ENCODE results near the gene IL1RN. TPM values are rescaled to one million over a fixed set of nuclear protein-coding genes. Genes with fewer than 3 reads are reported as not detected.

The IL1RN gene
- total RNA-seq, 1 experiment from 2014 or later, result 0.86 TPM

Other genes with a start within 250 kb of the IL1RN start
- gene IL37, start 216.4 kb upstream of the IL1RN start, total RNA-seq (2014; rRNA removed; shearing (Covaris generic); ENCODE audit: low replicate concordance), result 3.1 and 6.9 TPM in 2 replicates
- not detected in 2 replicates for gene IL36G, start 149.6 kb upstream of the IL1RN start, total RNA-seq (2014; rRNA removed; shearing (Covaris generic); ENCODE audit: low replicate concordance)
- gene IL36A, start 122.1 kb upstream of the IL1RN start, total RNA-seq (2014; rRNA removed; shearing (Covaris generic); ENCODE audit: low replicate concordance), result not detected in 2 replicates
- gene IL36B, start 74.7 kb upstream of the IL1RN start, total RNA-seq (2014; rRNA removed; shearing (Covaris generic); ENCODE audit: low replicate concordance), result not detected in 2 replicates
- gene IL36RN, start 68.4 kb upstream of the IL1RN start, total RNA-seq (2014; rRNA removed; shearing (Covaris generic); ENCODE audit: low replicate concordance), result not detected in 2 replicates
- gene IL1F10, start 59.6 kb upstream of the IL1RN start, total RNA-seq (2014; rRNA removed; shearing (Covaris generic); ENCODE audit: low replicate concordance), result not detected in 2 replicates
- gene PSD4, start 46.4 kb downstream of the IL1RN start, total RNA-seq (2014; rRNA removed; shearing (Covaris generic); ENCODE audit: low replicate concordance), result 0.16 and 0.59 TPM in 2 replicates
- 0.46 and 0.69 TPM in 2 replicates for gene PAX8, start 151.3 kb downstream of the IL1RN start, total RNA-seq (2014; rRNA removed; shearing (Covaris generic); ENCODE audit: low replicate concordance)